HCT116 (cell line): ENCODE measurements around the gene TNPO2. TPM values are rescaled to one million over a fixed set of nuclear protein-coding genes. Genes with fewer than 3 reads are reported as not detected.

ENCODE experiments used
- ATAC-seq: fragments of 200-7000 bp; cut with Tn5 transposase; 2 replicates; pipeline ENCODE4 v1.9.1; 2020; ENCODE audit warnings: mild to moderate bottlenecking, moderate library complexity
- BruUV-seq: library from RNA; stranded (reverse); fragments of 400-500 nt; replicated peaks from 2 replicates; lab custom pipeline; 2021; lab: Mats Ljungman, UMichigan
- CTCF ChIA-PET: fragments of 300-600 bp; sonication (Branson Sonifier 250); formaldehyde crosslinking; loops from one replicate; lab custom pipeline; 2021; ENCODE audit warnings: antibody characterized with exemption; lab: Charles Lee
- POLR2A ChIA-PET: fragments of 300-600, 350-600 bp; sonication (Branson Sonifier 250); formaldehyde crosslinking; loops from one replicate; lab custom pipeline; 2021; ENCODE audit warnings: antibody characterized with exemption; lab: Charles Lee
- RAD21 ChIA-PET, 2 experiments: fragments of 300-600 bp; sonication (Branson Sonifier 250); formaldehyde crosslinking; loops; one replicate each; lab custom pipeline; 2023; ENCODE audit warnings: low total read pairs in 2 of 2; ENCODE audit not compliant: uncharacterized antibody in 2 of 2, unreplicated experiment in 2 of 2, low non-redundant PET in 1 of 2; lab: Charles Lee
- DNase-seq: peaks from one replicate; pipeline ENCODE4 v3.0.0-alpha.2; 2010; ENCODE audit warnings: low read depth, low spot score
- H2AFZ ChIP-seq: fragments of 200-600 bp; shearing (Covaris generic), sonication (generic); 2 replicates; pipeline ENCODE4 v1.6.1; 2017; ENCODE audit warnings: low read depth, mixed run types, mixed read lengths, antibody characterized with exemption, low read length; ENCODE audit not compliant: poor library complexity, severe bottlenecking
- H3K27ac ChIP-seq: 2 replicates; pipeline ENCODE4 v1.5.1; 2012; ENCODE audit warnings: low read depth, low read length
- H3K27me3 ChIP-seq: fragments of 200-600 bp; sonication (generic); 2 replicates; pipeline ENCODE4 v1.6.1; 2016; ENCODE audit warnings: mixed run types, low read length, mixed read lengths; ENCODE audit not compliant: insufficient read depth
- H3K36me3 ChIP-seq, 2 experiments: fragments of 200-500 bp in 1 of 2; fragments of 200-600 bp in 1 of 2; sonication (Bioruptor generic) in 1 of 2; sonication (generic) in 1 of 2; 2 replicates each; pipeline versions ENCODE4 v1.5.1 to v1.6.1; 2014 to 2016; ENCODE audit warnings: low read length in 2 of 2, inconsistent platforms in 1 of 2, mixed read lengths in 1 of 2, mixed run types in 1 of 2; ENCODE audit not compliant: insufficient read depth in 2 of 2, control insufficient read depth in 1 of 2
- H3K4me1 ChIP-seq, 2 experiments: fragments of 200-600 bp in 1 of 2; sonication (generic) in 1 of 2; 2 replicates each; pipeline versions ENCODE4 v1.5.1 to v1.6.1; 2012 to 2017; ENCODE audit warnings: low read length in 2 of 2, inconsistent platforms in 1 of 2, mild to moderate bottlenecking in 1 of 2, mixed read lengths in 1 of 2, mixed run types in 1 of 2, moderate library complexity in 1 of 2; ENCODE audit not compliant: insufficient read depth in 2 of 2, control insufficient read depth in 1 of 2
- H3K4me2 ChIP-seq: fragments of 200-600 bp; sonication (generic); 2 replicates; pipeline ENCODE4 v1.6.1; 2017; ENCODE audit warnings: mixed run types, low read length, mixed read lengths
- H3K4me3 ChIP-seq, 2 experiments: fragments of 200-600 bp in 1 of 2; sonication (generic) in 1 of 2; replicated peaks in 1 of 2; 2 replicates each; pipeline ENCODE4 v1.5.1; 2011 to 2016; ENCODE audit warnings: low read length in 2 of 2, control low read depth in 1 of 2, low read depth in 1 of 2, mild to moderate bottlenecking in 1 of 2, mixed read lengths in 1 of 2, mixed run types in 1 of 2
- H3K79me2 ChIP-seq: fragments of 200-600 bp; sonication (generic); 2 replicates; pipeline ENCODE4 v1.6.1; 2017; ENCODE audit warnings: mild to moderate bottlenecking, mixed run types, low read length, moderate library complexity, mixed read lengths; ENCODE audit not compliant: insufficient read depth
- H3K9ac ChIP-seq: fragments of 200-600 bp; sonication (generic); 2 replicates; pipeline ENCODE4 v1.6.1; 2016; ENCODE audit warnings: low read length, mixed read lengths
- H3K9me2 ChIP-seq: fragments of 200-600 bp; sonication (generic), shearing (Covaris generic); 2 replicates; pipeline ENCODE4 v1.6.1; 2017; ENCODE audit warnings: mixed run types, mild to moderate bottlenecking, moderate library complexity; ENCODE audit not compliant: insufficient read depth
- H3K9me3 ChIP-seq, 2 experiments: fragments of 200-500 bp in 1 of 2; fragments of 200-600 bp in 1 of 2; sonication (Bioruptor generic) in 1 of 2; sonication (generic) in 1 of 2; 2 replicates each; pipeline ENCODE4 v1.6.1; 2014 to 2017; ENCODE audit warnings: low read length in 2 of 2, mixed read lengths in 2 of 2, inconsistent platforms in 1 of 2, low read depth in 1 of 2, mild to moderate bottlenecking in 1 of 2, mixed run types in 1 of 2, moderate library complexity in 1 of 2; ENCODE audit not compliant: control insufficient read depth in 1 of 2, insufficient read depth in 1 of 2
- H4K20me1 ChIP-seq: fragments of 200-600 bp; sonication (generic), shearing (Covaris generic); 2 replicates; pipeline ENCODE4 v1.6.1; 2017; ENCODE audit warnings: mixed run types, mild to moderate bottlenecking, moderate library complexity; ENCODE audit not compliant: insufficient read depth
- CBX3 ChIP-seq: IDR thresholded peaks from 2 replicates; pipeline ENCODE4 v1.6.1; 2012; ENCODE audit warnings: low read depth
- CTCF ChIP-seq, 3 experiments: fragments of 200-600 bp in 1 of 3; sonication (generic) in 1 of 3; IDR thresholded peaks in 2 of 3; conservative IDR thresholded peaks in 1 of 3; 2 replicates each; pipeline ENCODE4 v1.5.1; 2012 to 2017; ENCODE audit warnings: low read depth in 2 of 3, low read length in 2 of 3, antibody characterized with exemption in 1 of 3, borderline replicate concordance in 1 of 3, control low read depth in 1 of 3, mild to moderate bottlenecking in 1 of 3, mixed read lengths in 1 of 3, mixed run types in 1 of 3, moderate library complexity in 1 of 3; ENCODE audit not compliant: insufficient read depth in 1 of 3
- EGR1 ChIP-seq: IDR thresholded peaks from 2 replicates; pipeline ENCODE4 v1.6.1; 2012; ENCODE audit warnings: low read depth
- EZH2 ChIP-seq: fragments of 200-600 bp; sonication (generic); IDR thresholded peaks from 2 replicates; pipeline ENCODE4 v1.6.1; 2017; ENCODE audit warnings: antibody characterized with exemption, mixed run types
- JUND ChIP-seq: IDR thresholded peaks from 2 replicates; pipeline ENCODE4 v1.6.1; 2012
- SRF ChIP-seq: IDR thresholded peaks from 2 replicates; pipeline ENCODE4 v1.6.1; 2012; ENCODE audit warnings: low read depth
- TCF7L2 ChIP-seq: IDR thresholded peaks from 2 replicates; pipeline ENCODE4 v1.7.0; 2011; ENCODE audit warnings: borderline replicate concordance, inconsistent platforms; ENCODE audit not compliant: insufficient read depth, insufficient read length; ENCODE audit errors: extremely low read depth
- intact Hi-C: fragments of 100-400 bp; cut with micrococcal nuclease; formaldehyde crosslinking; loops from 2 replicates; pipeline ENCODE4 v1.10.0; 2022
- total RNA-seq: library from RNA; stranded (reverse); gene quantifications from one replicate; pipeline ENCODE4 v1.2.1, GENCODE V29; 2021; ENCODE audit not compliant: unreplicated experiment
- TF ChIP-seq, protein P1 (sequence below): IDR thresholded peaks from 2 replicates; pipeline ENCODE4 v1.6.1; 2012; ENCODE audit warnings: low read depth
- TF ChIP-seq, protein P2 (sequence below): IDR thresholded peaks from 2 replicates; pipeline ENCODE4 v1.6.1; 2012

Gene TNPO2
- total RNA-seq, 1 experiment from 2014 or later: 81.8 TPM

- ChIA-PET CTCF (no interaction called here), POLR2A (no interaction called here), RAD21 (no interaction called here)
- Histone ChIP-seq H3K36me3 (peaks cover 53 to 58% of the 10 kb centered on the region in 2 experiments), H3K4me2 (no peak overlapping the region), H2AFZ (no peak overlapping the region), H4K20me1 (no peaks in the 10 kb centered on the region), H3K9ac (no peak overlapping the region), H3K27me3 (no peaks in the 10 kb centered on the region), H3K4me3 (no peak overlapping the region), H3K27ac (no peak overlapping the region; the same call in 1 of the 2 replicates), H3K9me2 (no peaks in the 10 kb centered on the region), H3K79me2 (peaks cover 30% of the 10 kb centered on the region; the same call in 1 of the 2 replicates), H3K4me1 (no peaks in the 10 kb centered on the region), H3K9me3 (no peaks in the 10 kb centered on the region)
- TF ChIP-seq CBX3 (no peak), JUND (no peak), EZH2 (no peak), EGR1 (no peak), SRF (no peak), CTCF (IDR thresholded peaks at IDR 0.05 in 2 of 3, conservative IDR thresholded peaks at IDR 0.05 in 1 of 3; ENCODE audit: borderline replicate concordance in 1 of 3, insufficient read depth in 1 of 3, low read depth in 2 of 3, low read length in 2 of 3) (no peak), TCF7L2 (no peak)
- TF ChIP-seq, protein P1, sequence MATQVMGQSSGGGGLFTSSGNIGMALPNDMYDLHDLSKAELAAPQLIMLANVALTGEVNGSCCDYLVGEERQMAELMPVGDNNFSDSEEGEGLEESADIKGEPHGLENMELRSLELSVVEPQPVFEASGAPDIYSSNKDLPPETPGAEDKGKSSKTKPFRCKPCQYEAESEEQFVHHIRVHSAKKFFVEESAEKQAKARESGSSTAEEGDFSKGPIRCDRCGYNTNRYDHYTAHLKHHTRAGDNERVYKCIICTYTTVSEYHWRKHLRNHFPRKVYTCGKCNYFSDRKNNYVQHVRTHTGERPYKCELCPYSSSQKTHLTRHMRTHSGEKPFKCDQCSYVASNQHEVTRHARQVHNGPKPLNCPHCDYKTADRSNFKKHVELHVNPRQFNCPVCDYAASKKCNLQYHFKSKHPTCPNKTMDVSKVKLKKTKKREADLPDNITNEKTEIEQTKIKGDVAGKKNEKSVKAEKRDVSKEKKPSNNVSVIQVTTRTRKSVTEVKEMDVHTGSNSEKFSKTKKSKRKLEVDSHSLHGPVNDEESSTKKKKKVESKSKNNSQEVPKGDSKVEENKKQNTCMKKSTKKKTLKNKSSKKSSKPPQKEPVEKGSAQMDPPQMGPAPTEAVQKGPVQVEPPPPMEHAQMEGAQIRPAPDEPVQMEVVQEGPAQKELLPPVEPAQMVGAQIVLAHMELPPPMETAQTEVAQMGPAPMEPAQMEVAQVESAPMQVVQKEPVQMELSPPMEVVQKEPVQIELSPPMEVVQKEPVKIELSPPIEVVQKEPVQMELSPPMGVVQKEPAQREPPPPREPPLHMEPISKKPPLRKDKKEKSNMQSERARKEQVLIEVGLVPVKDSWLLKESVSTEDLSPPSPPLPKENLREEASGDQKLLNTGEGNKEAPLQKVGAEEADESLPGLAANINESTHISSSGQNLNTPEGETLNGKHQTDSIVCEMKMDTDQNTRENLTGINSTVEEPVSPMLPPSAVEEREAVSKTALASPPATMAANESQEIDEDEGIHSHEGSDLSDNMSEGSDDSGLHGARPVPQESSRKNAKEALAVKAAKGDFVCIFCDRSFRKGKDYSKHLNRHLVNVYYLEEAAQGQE: no peak
- TF ChIP-seq, protein P2, sequence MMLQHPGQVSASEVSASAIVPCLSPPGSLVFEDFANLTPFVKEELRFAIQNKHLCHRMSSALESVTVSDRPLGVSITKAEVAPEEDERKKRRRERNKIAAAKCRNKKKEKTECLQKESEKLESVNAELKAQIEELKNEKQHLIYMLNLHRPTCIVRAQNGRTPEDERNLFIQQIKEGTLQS: no peak
- DNase-seq: no peak
- BruUV-seq: no TSS peak
- no peak for ATAC-seq
- intact Hi-C loops: no loop called here
Observed at GRCh38 chr19:12711187-12711586, 12.5 kb downstream of the TNPO2 start.
